ENCODE data around the gene BRD2.

DNA sequence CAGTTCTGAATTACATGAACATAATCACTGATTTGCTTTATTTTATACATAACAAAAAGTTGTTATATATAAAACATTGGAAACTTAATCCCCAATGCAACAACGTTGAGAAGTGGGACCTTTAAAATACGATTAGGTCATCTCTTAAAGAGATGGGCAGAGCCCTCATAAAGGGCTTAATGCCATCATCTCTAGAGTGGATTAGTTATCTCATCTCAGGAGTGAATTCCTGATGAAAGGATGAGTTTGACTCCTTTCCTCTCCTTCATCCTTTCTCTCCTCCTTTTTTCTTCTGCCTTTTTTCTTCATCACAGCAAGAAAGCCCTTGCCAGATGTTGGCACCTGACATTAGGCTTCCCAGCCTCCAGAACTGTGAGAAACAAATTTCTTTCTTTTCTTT, 27.1 kb downstream of the BRD2 start:
- TF ChIP-seq SMC3 (IDR thresholded peaks at IDR 0.05) (no peak), JUN (IDR thresholded peaks at IDR 0.05) (no peak)
